ENCODE measurements around the gene FCN1.

Gene FCN1

GRCh38 chr9:134963546-134963945 lies 45.8 kb upstream of the FCN1 start:
- no peaks in the 10 kb centered on the region for H3K36me3 ChIP-seq (ENCODE audit: insufficient read depth, low read length)
- H2AFZ ChIP-seq (ENCODE audit: low read length) = no peak overlapping the region
- no peak overlapping the region for H3K4me3 ChIP-seq (ENCODE audit: low read length, poor library complexity, severe bottlenecking)
- no peak overlapping the region for H3K9ac ChIP-seq (ENCODE audit: low read depth, low read length, poor library complexity, severe bottlenecking)
- no peaks in the 10 kb centered on the region for H3K4me1 ChIP-seq (ENCODE audit: insufficient read depth, low read length, poor library complexity, severe bottlenecking)
- H3K9me3 ChIP-seq (ENCODE audit: insufficient read depth, low read depth, low read length) = peaks cover 3% of the 10 kb centered on the region; the same call in 1 of the 2 replicates
- no peak overlapping the region for H3K4me2 ChIP-seq (ENCODE audit: low read depth, low read length, poor library complexity, severe bottlenecking)
- TF ChIP-seq CTCF (conservative IDR thresholded peaks at IDR 0.05; ENCODE audit: low read length) (no peak), EZH2phosphoT487 (IDR thresholded peaks at IDR 0.05; ENCODE audit: borderline replicate concordance) (no peak)
- no peaks in the 10 kb centered on the region for H3K27me3 ChIP-seq (ENCODE audit: insufficient read depth, low read length, poor library complexity, severe bottlenecking)
- H3F3A ChIP-seq (ENCODE audit: low read depth) = no peaks in the 10 kb centered on the region
- H3K79me2 ChIP-seq (ENCODE audit: insufficient read depth, low read length) = no peaks in the 10 kb centered on the region
- no peaks in the 10 kb centered on the region for H4K20me1 ChIP-seq (ENCODE audit: insufficient read depth, low read length, poor library complexity, severe bottlenecking)
- no peaks in the 10 kb centered on the region for H3K9me2 ChIP-seq (replicated peaks; ENCODE audit: low read depth, low read length)

GRCh38 chr9:134962973-134963364 lies 45.3 kb upstream of the FCN1 start:
- Histone ChIP-seq H3K36me3 (ENCODE audit: insufficient read depth, low read length) (no peaks in the 10 kb centered on the region), H3K9ac (ENCODE audit: low read depth, low read length, poor library complexity, severe bottlenecking) (no peak overlapping the region), H2AFZ (ENCODE audit: low read length) (no peak overlapping the region), H4K20me1 (ENCODE audit: insufficient read depth, low read length, poor library complexity, severe bottlenecking) (no peaks in the 10 kb centered on the region), H3K79me2 (ENCODE audit: insufficient read depth, low read length) (no peaks in the 10 kb centered on the region), H3K4me1 (ENCODE audit: insufficient read depth, low read length, poor library complexity, severe bottlenecking) (no peaks in the 10 kb centered on the region), H3K9me2 (replicated peaks; ENCODE audit: low read depth, low read length) (no peaks in the 10 kb centered on the region), H3K4me3 (ENCODE audit: low read length, poor library complexity, severe bottlenecking) (no peak overlapping the region), H3K4me2 (ENCODE audit: low read depth, low read length, poor library complexity, severe bottlenecking) (no peak overlapping the region), H3K27me3 (ENCODE audit: insufficient read depth, low read length, poor library complexity, severe bottlenecking) (no peaks in the 10 kb centered on the region), H3F3A (ENCODE audit: low read depth) (no peaks in the 10 kb centered on the region), H3K9me3 (ENCODE audit: insufficient read depth, low read depth, low read length) (peaks cover under 1% of the 10 kb centered on the region; the same call in 1 of the 2 replicates)
- TF ChIP-seq CTCF (conservative IDR thresholded peaks at IDR 0.05; ENCODE audit: low read length) = no peak
- TF ChIP-seq EZH2phosphoT487 (IDR thresholded peaks at IDR 0.05; ENCODE audit: borderline replicate concordance) = no peak

GRCh38 chr9:134962065-134962972 lies 44.6 kb upstream of the FCN1 start:
- no peak overlapping the region for H3K4me2 ChIP-seq (ENCODE audit: low read depth, low read length, poor library complexity, severe bottlenecking)
- H3F3A ChIP-seq (ENCODE audit: low read depth) = no peaks in the 10 kb centered on the region
- H3K4me3 ChIP-seq (ENCODE audit: low read length, poor library complexity, severe bottlenecking) = no peak overlapping the region
- no peaks in the 10 kb centered on the region for H3K27me3 ChIP-seq (ENCODE audit: insufficient read depth, low read length, poor library complexity, severe bottlenecking)
- H3K4me1 ChIP-seq (ENCODE audit: insufficient read depth, low read length, poor library complexity, severe bottlenecking) = no peaks in the 10 kb centered on the region
- TF ChIP-seq EZH2phosphoT487 (IDR thresholded peaks at IDR 0.05; ENCODE audit: borderline replicate concordance) (no peak), CTCF (conservative IDR thresholded peaks at IDR 0.05; ENCODE audit: low read length) (no peak)
- H3K36me3 ChIP-seq (ENCODE audit: insufficient read depth, low read length) = no peaks in the 10 kb centered on the region
- no peak overlapping the region for H2AFZ ChIP-seq (ENCODE audit: low read length)
- H3K79me2 ChIP-seq (ENCODE audit: insufficient read depth, low read length) = no peaks in the 10 kb centered on the region
- H3K9me2 ChIP-seq (replicated peaks; ENCODE audit: low read depth, low read length) = no peaks in the 10 kb centered on the region
- H3K9me3 ChIP-seq (ENCODE audit: insufficient read depth, low read depth, low read length) = no peaks in the 10 kb centered on the region; the same call in 1 of the 2 replicates
- no peaks in the 10 kb centered on the region for H4K20me1 ChIP-seq (ENCODE audit: insufficient read depth, low read length, poor library complexity, severe bottlenecking)
- H3K9ac ChIP-seq (ENCODE audit: low read depth, low read length, poor library complexity, severe bottlenecking) = no peak overlapping the region

Data from Loucy (cell line).